HG02884 (cell line): ENCODE data around the gene NAV1.
"Not testable (repeated sequence)": the region's sequence is repeated elsewhere in the genome, so short reads cannot be mapped to it uniquely, and the experiment has no call there.

ENCODE experiments used
- ATAC-seq: cut with Tn5 transposase; IDR thresholded peaks from one replicate; pipeline ENCODE4 v1.9.1; 2021; ENCODE audit warnings: mild to moderate bottlenecking, moderate library complexity; ENCODE audit not compliant: unreplicated experiment

The NAV1 gene

GRCh38 chr1:201565024-201565730 is 26.2 kb downstream of the NAV1 start:
- ATAC-seq, result no peak

GRCh38 chr1:201565771-201566528 is 27.0 kb downstream of the NAV1 start:
- no peak for ATAC-seq

GRCh38 chr1:201566529-201566823 is 27.5 kb downstream of the NAV1 start:
- ATAC-seq, result no peak

- ATAC-seq, result no peak
These were observed 28.2 kb downstream of the NAV1 start for GRCh38 chr1:201566933-201567801.

GRCh38 chr1:201568265-201568664 is 29.3 kb downstream of the NAV1 start:
- no peak for ATAC-seq

GRCh38 chr1:201568859-201569294 is 29.9 kb downstream of the NAV1 start:
- no peak for ATAC-seq

GRCh38 chr1:201570181-201570885 is 31.4 kb downstream of the NAV1 start:
- ATAC-seq, result no peak

- ATAC-seq, result no peak
These were observed 32.1 kb downstream of the NAV1 start for GRCh38 chr1:201570886-201571624.

GRCh38 chr1:201573030-201573429 is 34.1 kb downstream of the NAV1 start:
- no peak for ATAC-seq

- no peak for ATAC-seq
These were observed 35.0 kb downstream of the NAV1 start for GRCh38 chr1:201573923-201574322.

- no peak for ATAC-seq
These were observed 37.0 kb downstream of the NAV1 start for GRCh38 chr1:201575912-201576311.

- no peak for ATAC-seq
These were observed 38.0 kb downstream of the NAV1 start for GRCh38 chr1:201576914-201577313.

- no peak for ATAC-seq
These were observed 39.3 kb downstream of the NAV1 start for GRCh38 chr1:201578008-201578888.

GRCh38 chr1:201581371-201581770 is 42.4 kb downstream of the NAV1 start:
- ATAC-seq, result not testable (repeated sequence)

GRCh38 chr1:201582705-201583442 is 43.9 kb downstream of the NAV1 start:
- no peak for ATAC-seq

GRCh38 chr1:201583663-201584062 is 44.7 kb downstream of the NAV1 start:
- no peak for ATAC-seq

- ATAC-seq, result no peak
These were observed 45.7 kb downstream of the NAV1 start for GRCh38 chr1:201584471-201585092.

- ATAC-seq, result no peak
These were observed 46.2 kb downstream of the NAV1 start for GRCh38 chr1:201585093-201585483.
